Measurements from ENCODE around the gene TMEM74B. TPM values are rescaled to one million over a fixed set of nuclear protein-coding genes. Genes with fewer than 3 reads are reported as not detected.

The TMEM74B gene
- total and polyA plus RNA-seq, 10 of the 15 experiments (the other 5 are each of a cell fraction or from before 2014, with no cell fraction given): 0.07 TPM; not detected in 9

GRCh38 chr20:1185790-1186334, 1.1 kb upstream of the TMEM74B start:
- RAD21 ChIA-PET (ENCODE audit: unreplicated experiment): no interaction called here
- in situ Hi-C loops (cut with MboI) (no loop called here), intact Hi-C loops (cut with micrococcal nuclease; ENCODE audit: unreplicated experiment) (no loop called here)
- Histone ChIP-seq H3K4me2 (ENCODE audit: control insufficient read depth, insufficient read depth) (no peak overlapping the region), H3K9ac (ENCODE audit: control insufficient read depth, insufficient read depth, low read length) (no peak overlapping the region), H3K79me2 (ENCODE audit: control insufficient read depth, insufficient read depth, low read length) (no peaks in the 10 kb centered on the region), H3K9me3 (replicated peaks; ENCODE audit: control insufficient read depth, insufficient read depth, low read length) (no peaks in the 10 kb centered on the region), H3K27ac (ENCODE audit: control insufficient read depth, insufficient read depth) (no peak overlapping the region), H2AFZ (ENCODE audit: control insufficient read depth, low read depth, low read length) (no peak overlapping the region), H3K4me3 (no peak overlapping the region), H4K20me1 (ENCODE audit: control insufficient read depth, insufficient read depth) (no peaks in the 10 kb centered on the region), H3K4me1 (ENCODE audit: control insufficient read depth, insufficient read depth, low read length) (no peaks in the 10 kb centered on the region), H3K36me3 (ENCODE audit: control insufficient read depth in 2 of 2, insufficient read depth in 2 of 2, low read length in 1 of 2) (no peaks in the 10 kb centered on the region), H3K27me3 (replicated peaks in 1 of 2; ENCODE audit: control insufficient read depth in 2 of 2, insufficient read depth in 2 of 2, low read length in 1 of 2) (peaks cover 2 to 4% of the 10 kb centered on the region in 2 experiments; a peak in 3 of 4 replicates)
- POLR2A ChIA-PET: no interaction called here
- no peak for FAIRE-seq
- peak; percentile 76 for ATAC-seq
- CTCF ChIA-PET: no interaction called here
- 16% methylated on average over 17 of the region's 20 CpGs for WGBS (ENCODE audit: insufficient coverage, insufficient replicate concordance, low lambda C conversion rate, missing lambda C conversion rate)
- DNase-seq (ENCODE audit: low read depth, low spot score): no peak
- no TSS peak for BruUV-seq (replicated peaks)
- SMC1A ChIA-PET (ENCODE audit: uncharacterized antibody, unreplicated experiment): no interaction called here
- no peak for TF ChIP-seq IKZF2 (IDR thresholded peaks at IDR 0.05)
- TF ChIP-seq SMARCA5 (IDR thresholded peaks at IDR 0.05): no peak
- TF ChIP-seq ZNF217 (IDR thresholded peaks at IDR 0.05): no peak
- TF ChIP-seq HDAC6 (IDR thresholded peaks at IDR 0.05; ENCODE audit: unreplicated experiment): no peak
- TF ChIP-seq, protein P1, sequence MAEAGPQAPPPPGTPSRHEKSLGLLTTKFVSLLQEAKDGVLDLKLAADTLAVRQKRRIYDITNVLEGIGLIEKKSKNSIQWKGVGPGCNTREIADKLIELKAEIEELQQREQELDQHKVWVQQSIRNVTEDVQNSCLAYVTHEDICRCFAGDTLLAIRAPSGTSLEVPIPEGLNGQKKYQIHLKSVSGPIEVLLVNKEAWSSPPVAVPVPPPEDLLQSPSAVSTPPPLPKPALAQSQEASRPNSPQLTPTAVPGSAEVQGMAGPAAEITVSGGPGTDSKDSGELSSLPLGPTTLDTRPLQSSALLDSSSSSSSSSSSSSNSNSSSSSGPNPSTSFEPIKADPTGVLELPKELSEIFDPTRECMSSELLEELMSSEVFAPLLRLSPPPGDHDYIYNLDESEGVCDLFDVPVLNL (IDR thresholded peaks at IDR 0.05; ENCODE audit: low read depth, low read length): no peak
- TF ChIP-seq, protein P2, sequence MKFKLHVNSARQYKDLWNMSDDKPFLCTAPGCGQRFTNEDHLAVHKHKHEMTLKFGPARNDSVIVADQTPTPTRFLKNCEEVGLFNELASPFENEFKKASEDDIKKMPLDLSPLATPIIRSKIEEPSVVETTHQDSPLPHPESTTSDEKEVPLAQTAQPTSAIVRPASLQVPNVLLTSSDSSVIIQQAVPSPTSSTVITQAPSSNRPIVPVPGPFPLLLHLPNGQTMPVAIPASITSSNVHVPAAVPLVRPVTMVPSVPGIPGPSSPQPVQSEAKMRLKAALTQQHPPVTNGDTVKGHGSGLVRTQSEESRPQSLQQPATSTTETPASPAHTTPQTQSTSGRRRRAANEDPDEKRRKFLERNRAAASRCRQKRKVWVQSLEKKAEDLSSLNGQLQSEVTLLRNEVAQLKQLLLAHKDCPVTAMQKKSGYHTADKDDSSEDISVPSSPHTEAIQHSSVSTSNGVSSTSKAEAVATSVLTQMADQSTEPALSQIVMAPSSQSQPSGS (IDR thresholded peaks at IDR 0.05; ENCODE audit: low read length): no peak
- TF ChIP-seq ESRRA (IDR thresholded peaks at IDR 0.05; ENCODE audit: low read length): no peak
- TF ChIP-seq PKNOX1 (IDR thresholded peaks at IDR 0.05): no peak
- 0 out of 2 replicates have a peak, but pooled peaks have one; percentile 17 for TF ChIP-seq FOXK2 (IDR thresholded peaks at IDR 0.05)
- TF ChIP-seq BHLHE40 (IDR thresholded peaks at IDR 0.05; ENCODE audit: borderline replicate concordance in 1 of 2, low read depth in 2 of 2, low read length in 1 of 2): no peak
- TF ChIP-seq ATF7 (IDR thresholded peaks at IDR 0.05; ENCODE audit: low read depth): no peak
- TF ChIP-seq ZNF24 (IDR thresholded peaks at IDR 0.05): no peak
- no peak for TF ChIP-seq PAX5 (IDR thresholded peaks at IDR 0.05; ENCODE audit: borderline replicate concordance, low read depth, low read length)
- TF ChIP-seq SP1 (IDR thresholded peaks at IDR 0.05; ENCODE audit: low read depth, low read length): no peak
- TF ChIP-seq JUND (IDR thresholded peaks at IDR 0.05; ENCODE audit: low read depth, low read length): no peak
- no peak for TF ChIP-seq BCLAF1 (IDR thresholded peaks at IDR 0.05)
- TF ChIP-seq ZNF622 (IDR thresholded peaks at IDR 0.05): no peak
- TF ChIP-seq, protein P3, sequence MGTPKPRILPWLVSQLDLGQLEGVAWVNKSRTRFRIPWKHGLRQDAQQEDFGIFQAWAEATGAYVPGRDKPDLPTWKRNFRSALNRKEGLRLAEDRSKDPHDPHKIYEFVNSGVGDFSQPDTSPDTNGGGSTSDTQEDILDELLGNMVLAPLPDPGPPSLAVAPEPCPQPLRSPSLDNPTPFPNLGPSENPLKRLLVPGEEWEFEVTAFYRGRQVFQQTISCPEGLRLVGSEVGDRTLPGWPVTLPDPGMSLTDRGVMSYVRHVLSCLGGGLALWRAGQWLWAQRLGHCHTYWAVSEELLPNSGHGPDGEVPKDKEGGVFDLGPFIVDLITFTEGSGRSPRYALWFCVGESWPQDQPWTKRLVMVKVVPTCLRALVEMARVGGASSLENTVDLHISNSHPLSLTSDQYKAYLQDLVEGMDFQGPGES (IDR thresholded peaks at IDR 0.05): no peak
- TF ChIP-seq TCF12 (IDR thresholded peaks at IDR 0.05; ENCODE audit: low read depth, low read length): no peak
- no peak for TF ChIP-seq KAT2A (conservative IDR thresholded peaks at IDR 0.05; ENCODE audit: control insufficient read depth, low read depth, low read length)

All from GM12878 (cell line).